ENCODE measurements around the gene PDLIM5. TPM values are rescaled to one million over a fixed set of nuclear protein-coding genes. Genes with fewer than 3 reads are reported as not detected.
"Not testable (repeated sequence)": the region's sequence is repeated elsewhere in the genome, so short reads cannot be mapped to it uniquely, and the experiment has no call there.

Gene PDLIM5, protein sequence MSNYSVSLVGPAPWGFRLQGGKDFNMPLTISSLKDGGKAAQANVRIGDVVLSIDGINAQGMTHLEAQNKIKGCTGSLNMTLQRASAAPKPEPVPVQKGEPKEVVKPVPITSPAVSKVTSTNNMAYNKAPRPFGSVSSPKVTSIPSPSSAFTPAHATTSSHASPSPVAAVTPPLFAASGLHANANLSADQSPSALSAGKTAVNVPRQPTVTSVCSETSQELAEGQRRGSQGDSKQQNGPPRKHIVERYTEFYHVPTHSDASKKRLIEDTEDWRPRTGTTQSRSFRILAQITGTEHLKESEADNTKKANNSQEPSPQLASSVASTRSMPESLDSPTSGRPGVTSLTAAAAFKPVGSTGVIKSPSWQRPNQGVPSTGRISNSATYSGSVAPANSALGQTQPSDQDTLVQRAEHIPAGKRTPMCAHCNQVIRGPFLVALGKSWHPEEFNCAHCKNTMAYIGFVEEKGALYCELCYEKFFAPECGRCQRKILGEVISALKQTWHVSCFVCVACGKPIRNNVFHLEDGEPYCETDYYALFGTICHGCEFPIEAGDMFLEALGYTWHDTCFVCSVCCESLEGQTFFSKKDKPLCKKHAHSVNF
- total RNA-seq, result 25.1 and 27.8 TPM in 2 replicates

DNA sequence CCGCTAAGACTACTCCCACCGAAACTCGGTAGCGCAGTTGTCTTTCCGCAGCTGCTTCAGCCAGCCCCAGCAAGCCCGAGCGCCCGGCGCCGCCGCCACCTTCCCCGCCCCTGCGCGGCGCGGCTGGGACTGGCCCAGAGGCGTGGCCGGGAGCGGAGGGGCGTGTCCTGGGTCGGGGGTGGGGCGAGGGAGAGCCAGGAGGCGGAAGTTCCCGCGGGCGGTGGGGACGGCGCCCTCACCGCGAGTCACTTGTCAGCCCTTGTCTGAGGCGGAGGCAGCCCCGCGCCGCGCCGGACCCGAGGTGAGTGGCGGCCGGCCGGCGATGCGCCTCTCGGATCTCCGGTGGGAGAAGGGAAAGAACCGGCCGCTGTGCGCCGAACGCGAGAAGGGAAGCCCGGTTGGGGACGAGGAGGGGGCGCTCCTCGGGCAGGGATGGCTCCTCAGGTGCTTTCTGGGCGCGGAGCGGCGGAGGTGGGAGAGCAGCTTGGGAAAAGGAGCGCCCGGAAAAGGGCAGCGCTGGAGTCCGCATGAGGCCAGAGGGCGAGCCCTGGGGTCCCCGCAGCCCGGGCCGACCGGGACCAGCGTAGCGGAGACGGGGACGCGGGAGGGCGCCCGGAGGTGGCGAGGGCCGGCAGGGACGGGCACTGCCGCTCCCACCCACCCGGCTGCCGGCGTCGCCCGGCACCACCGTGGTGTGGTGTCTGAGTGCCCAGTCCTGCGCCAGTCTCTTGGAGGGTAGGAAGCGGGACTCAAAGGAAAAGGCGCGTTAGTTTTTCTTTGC lies at the start of gene PDLIM5:
Gene PDLIM5 (plus strand): TSS at position 248 of the 781 bp plus-strand sequence. CDS start 3,347 bp downstream, outside the sequence.
- intact Hi-C loops (cut with micrococcal nuclease), result loop anchor here (1.0 to 10.0 kb wide), 5 partner anchors 45 to 703 kb away; no protein-coding TSS in a partner anchor

GRCh38 chr4:94402439-94402838 lies 49.3 kb upstream of the PDLIM5 start:
- intact Hi-C loops (cut with micrococcal nuclease), result not testable (repeated sequence)

GRCh38 chr4:94403751-94404150 lies 48.0 kb upstream of the PDLIM5 start:
- intact Hi-C loops (cut with micrococcal nuclease), result no loop called here

- intact Hi-C loops (cut with micrococcal nuclease), result loop anchor here (1.0 to 5.0 kb wide), 3 partner anchors 44 to 615 kb away; partner anchors contain the start of gene PDLIM5
Observed at GRCh38 chr4:94406668-94407437, 44.9 kb upstream of the PDLIM5 start.

DNA sequence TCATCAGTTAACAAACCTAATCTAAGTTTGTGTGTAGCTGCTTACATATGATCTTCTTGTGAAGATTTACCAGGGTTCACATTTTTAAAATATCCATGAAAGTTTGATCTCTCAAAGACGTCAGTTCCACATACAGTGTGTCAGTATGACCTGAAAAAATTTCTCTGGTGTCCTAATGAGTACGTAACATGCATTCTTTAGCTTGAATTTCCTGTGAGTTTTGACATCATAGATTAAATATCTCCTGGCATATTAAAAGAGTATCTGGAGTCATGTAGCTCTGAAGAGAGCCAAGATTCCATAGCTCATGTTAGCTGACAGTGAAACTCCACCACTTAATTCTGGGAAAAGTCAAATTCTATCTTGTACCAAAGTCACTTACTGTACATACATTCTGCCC lies 43.9 kb upstream of the PDLIM5 start:
- intact Hi-C loops (cut with micrococcal nuclease), result loop anchor here (2.0 to 5.0 kb wide), 2 partner anchors 43 to 616 kb away; partner anchors contain the start of gene PDLIM5

GRCh38 chr4:94408549-94409374 lies 43.0 kb upstream of the PDLIM5 start:
- intact Hi-C loops (cut with micrococcal nuclease), result loop anchor here (5.0 kb wide), 1 partner anchor 616 kb away; no protein-coding TSS in a partner anchor

- intact Hi-C loops (cut with micrococcal nuclease), result loop anchor here (5.0 kb wide), 1 partner anchor 617 kb away; no protein-coding TSS in a partner anchor
Observed at GRCh38 chr4:94409375-94409679, 42.4 kb upstream of the PDLIM5 start.

DNA sequence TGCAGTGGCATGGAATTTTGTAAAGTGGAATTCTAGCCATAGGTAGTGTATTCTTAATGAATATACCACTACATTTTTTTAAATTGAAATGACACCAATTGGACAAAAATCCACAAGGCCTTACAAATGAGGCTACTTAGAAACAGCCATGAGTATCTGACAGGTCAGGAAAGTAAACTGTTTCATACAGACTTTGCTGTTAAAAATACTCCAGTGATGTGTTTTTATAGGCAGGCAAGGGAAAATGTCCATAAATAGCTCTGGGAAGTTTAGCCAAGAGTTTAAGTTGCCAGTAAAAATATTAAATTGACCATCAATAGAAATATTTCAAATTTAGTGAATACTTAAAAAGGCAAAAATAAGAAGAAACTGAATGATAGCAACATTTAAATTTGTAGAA lies 41.8 kb upstream of the PDLIM5 start:
- intact Hi-C loops (cut with micrococcal nuclease), result loop anchor here (5.0 kb wide), 1 partner anchor 618 kb away; no protein-coding TSS in a partner anchor

GRCh38 chr4:94410678-94411206 lies 41.0 kb upstream of the PDLIM5 start:
- intact Hi-C loops (cut with micrococcal nuclease), result no loop called here

DNA sequence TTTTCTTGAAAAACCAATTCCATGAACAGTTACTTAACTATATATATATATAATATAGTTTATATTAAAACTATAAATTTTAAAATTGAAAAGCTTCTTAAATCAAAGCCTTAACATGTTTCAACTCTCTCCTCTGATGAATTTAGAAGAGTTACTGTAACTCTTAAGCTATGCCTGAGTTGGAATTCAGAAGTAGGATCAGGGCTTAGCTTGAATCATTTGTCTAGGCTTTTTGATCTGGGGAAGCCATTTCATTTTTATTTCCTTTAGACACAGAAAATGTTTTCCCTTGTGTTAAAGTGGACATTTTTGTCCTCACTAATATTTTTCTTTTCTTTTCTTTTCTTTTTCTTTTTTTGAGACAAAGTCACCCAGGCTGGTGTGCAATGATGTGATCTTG lies 40.4 kb upstream of the PDLIM5 start:
- intact Hi-C loops (cut with micrococcal nuclease), result no loop called here

DNA sequence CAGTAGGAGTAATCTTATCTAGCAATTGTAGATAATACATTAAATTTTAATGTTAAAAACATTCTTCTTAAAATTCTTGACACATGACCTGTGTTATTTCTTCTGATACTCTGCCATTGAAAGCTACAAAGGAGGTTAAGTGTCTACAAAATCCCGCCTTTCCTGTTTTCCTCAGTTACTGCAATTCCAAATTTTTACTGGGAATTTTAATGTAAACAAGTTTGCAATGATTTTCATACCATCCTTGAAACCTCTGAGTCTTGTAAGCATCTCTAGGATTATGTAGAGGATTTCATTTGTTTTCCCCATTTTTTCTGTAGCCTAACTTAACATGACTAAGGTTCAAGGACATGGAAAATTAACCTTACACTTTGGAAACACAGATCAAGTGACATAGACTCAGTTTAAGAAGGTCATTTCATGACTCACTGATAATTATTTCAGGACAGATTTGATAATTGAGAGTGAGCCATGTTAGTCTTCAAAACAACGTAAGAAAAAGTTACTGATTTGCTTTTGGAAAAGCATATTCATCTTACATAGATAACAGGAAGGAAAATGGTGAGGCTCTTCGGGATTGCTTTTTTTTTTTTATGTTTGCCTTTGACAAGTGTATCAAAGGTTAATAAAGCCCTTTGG lies 39.6 kb upstream of the PDLIM5 start:
- intact Hi-C loops (cut with micrococcal nuclease), result no loop called here

DNA sequence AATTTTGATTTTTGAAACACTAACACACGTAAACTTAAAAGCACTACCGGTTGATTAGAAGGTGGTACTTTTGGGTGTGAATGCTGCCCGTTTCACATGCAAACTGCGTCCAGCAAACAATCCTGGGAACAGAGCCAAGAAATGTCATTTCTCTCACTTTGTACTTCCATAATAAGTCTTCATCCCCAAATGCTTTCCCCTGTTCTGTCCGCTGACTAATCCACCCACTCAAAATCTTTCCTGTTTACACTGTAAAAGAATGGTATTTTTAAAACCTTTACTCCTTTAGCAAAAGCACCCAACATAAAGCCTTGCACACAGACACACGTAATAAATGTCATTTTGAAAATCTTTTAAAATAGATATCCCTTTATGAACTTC lies 39.1 kb upstream of the PDLIM5 start:
- intact Hi-C loops (cut with micrococcal nuclease), result no loop called here

DNA sequence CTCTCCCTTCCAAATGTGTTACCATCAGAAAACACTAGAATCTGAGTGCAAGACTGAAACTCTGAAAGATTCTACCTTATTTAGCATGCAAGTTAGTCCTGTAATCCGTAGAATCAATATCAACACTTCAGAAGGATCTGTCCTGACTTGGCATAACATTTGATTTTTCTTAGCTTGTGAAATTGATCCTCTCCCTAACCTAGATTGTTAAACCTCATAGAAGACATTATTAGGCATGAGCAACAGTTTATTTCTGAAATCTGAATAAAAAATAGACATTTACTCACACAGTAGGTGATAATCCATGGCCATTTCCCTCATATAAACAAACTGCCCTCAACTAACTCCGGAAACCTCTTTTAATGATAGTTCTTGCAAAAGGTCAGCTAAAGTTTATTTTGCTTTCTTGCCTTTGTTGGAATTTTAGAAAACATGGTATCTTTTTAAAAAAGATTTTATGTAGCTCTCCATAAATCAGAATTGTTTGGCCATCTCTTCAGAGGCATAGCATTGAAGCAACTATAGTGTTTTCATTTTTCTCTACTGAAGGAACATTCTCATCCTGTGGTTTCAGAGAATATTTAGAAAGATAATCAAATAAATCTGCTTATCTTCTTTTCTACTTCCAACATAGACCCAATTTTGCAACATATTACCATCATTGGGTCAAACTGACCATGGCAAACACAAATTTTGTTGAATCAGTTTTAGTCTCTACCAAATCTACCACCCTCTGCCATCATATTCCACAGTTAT lies 38.5 kb upstream of the PDLIM5 start:
- intact Hi-C loops (cut with micrococcal nuclease), result no loop called here

- intact Hi-C loops (cut with micrococcal nuclease), result no loop called here
Observed at GRCh38 chr4:94414907-94415306, 36.8 kb upstream of the PDLIM5 start.

GRCh38 chr4:94415448-94415847 lies 36.3 kb upstream of the PDLIM5 start:
- intact Hi-C loops (cut with micrococcal nuclease), result no loop called here

- intact Hi-C loops (cut with micrococcal nuclease), result no loop called here
Observed at GRCh38 chr4:94416335-94416734, 35.4 kb upstream of the PDLIM5 start.

DNA sequence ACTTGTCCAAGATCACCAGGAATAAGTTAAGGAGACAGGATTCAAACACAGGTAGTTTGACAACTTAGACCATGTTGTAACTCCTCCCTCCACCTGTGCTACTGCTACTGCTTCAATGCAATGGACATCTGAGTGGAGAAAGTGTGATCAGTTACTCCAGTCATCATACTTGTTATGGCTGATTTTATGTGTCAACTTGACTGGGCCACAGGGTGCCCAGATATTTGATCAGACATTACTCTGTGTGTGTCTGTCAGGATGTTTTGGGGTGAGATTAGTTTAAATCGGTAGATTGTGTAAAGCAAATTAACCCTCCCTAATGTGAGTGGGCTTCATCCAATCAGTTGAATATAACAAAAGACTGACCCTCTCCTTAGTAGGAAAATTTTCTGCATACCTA lies 34.8 kb upstream of the PDLIM5 start:
- intact Hi-C loops (cut with micrococcal nuclease), result no loop called here

DNA sequence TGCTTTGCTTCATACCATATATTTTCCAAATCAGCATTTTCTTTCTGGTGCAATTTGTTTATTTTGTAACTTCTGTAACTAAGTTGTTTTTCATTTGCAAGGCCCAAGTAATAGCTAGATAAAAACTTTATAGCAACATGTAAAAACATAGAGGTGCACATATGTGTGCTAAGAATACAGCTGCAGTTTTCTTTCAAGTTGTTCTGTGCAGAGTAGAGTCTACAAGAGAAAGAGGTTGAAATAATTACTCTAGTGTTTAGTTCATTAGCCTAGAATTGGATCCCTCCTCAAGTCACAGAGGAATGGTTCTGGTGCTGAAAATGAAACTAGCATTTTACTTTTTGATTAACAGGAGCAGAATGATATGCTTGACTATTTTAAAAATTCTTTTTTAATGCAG lies 32.2 kb upstream of the PDLIM5 start:
- intact Hi-C loops (cut with micrococcal nuclease), result no loop called here

DNA sequence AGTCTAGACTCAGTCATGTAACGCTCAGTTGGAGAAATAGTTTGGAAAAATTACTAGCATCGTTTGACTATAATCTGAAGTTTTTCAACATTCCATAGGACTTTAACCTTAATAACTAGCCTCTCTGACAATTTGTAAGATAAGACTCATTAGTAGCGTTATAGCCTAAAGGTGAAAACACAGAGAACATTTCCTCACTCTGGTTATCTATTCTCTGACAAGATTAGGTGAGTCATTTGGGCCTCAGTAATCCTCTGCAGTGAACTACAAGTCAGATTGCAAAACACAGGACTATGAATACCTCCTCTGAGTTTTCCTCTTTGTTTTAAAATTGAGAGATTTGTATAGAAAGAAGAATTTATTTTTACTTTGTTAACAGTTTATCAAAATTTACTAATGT lies 31.8 kb upstream of the PDLIM5 start:
- intact Hi-C loops (cut with micrococcal nuclease), result no loop called here

All from T-helper 2 cell treated with Interferon-gamma antibody and Interleukin-4, amounts not matched to agents 100 ng/mL and 5 ng/mL, for 36 hours (primary cell).